ENCODE data around the gene PTMS.

The PTMS gene

GRCh38 chr12:6752167-6752920 lies 13.8 kb upstream of the PTMS start:
- TF ChIP-seq CTCF (IDR thresholded peaks at IDR 0.05; ENCODE audit: borderline replicate concordance, control extremely low read depth, extremely low read depth, insufficient read depth, missing control alignments) = no peak
- no peak for DNase-seq (ENCODE audit: low spot score)
- in situ Hi-C loops (cut with MboI; ENCODE audit: low sequenced_read_pairs, unreplicated experiment) = loop anchor here (10.0 kb wide), 1 partner anchor 72 kb away; the partner anchor contains the start of genes GPR162 and P3H3

GRCh38 chr12:6752921-6753771 lies 13.0 kb upstream of the PTMS start, which contains the start of gene MLF2:
TSS of gene MLF2 (minus strand) at chr12:6753141. CDS start at chr12:6752334, 807 bp downstream.
- peak; percentile 90 for TF ChIP-seq CTCF (IDR thresholded peaks at IDR 0.05; ENCODE audit: borderline replicate concordance, control extremely low read depth, extremely low read depth, insufficient read depth, missing control alignments)
- peak; percentile 99 for DNase-seq (ENCODE audit: low spot score)
- in situ Hi-C loops (cut with MboI; ENCODE audit: low sequenced_read_pairs, unreplicated experiment) = loop anchor here (10.0 kb wide), 1 partner anchor 72 kb away; the partner anchor contains the start of genes GPR162 and P3H3

DNA sequence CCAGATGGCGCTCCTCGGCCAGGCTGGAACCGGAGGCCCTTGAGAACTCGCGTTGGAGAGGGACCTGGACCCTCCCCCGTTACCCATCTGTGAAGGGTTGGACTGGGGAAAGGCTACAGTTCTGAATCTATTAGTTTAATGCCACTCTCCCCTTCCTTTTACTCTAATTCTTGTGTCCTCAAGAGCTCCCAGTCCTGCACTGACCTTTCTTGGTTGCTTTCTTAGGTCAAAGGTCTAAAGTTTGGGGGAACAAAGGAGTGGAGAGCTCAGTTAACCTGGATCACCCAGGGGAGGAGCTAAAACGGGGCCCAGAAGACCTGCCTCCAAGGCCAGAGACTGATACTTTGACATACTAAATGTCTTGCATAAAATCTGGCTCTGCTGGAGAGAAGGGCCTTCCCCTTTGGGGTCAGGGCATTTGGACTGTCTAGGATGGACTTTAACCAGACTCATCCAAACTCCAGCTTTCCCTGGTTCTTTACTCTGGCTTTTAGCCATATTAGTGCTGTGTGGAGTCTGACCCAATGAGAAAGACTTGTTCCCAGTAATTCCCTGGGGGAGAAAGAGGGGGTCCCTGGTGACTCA lies 12.3 kb upstream of the PTMS start:
- no peak for TF ChIP-seq CTCF (IDR thresholded peaks at IDR 0.05; ENCODE audit: borderline replicate concordance, control extremely low read depth, extremely low read depth, insufficient read depth, missing control alignments)
- in situ Hi-C loops (cut with MboI; ENCODE audit: low sequenced_read_pairs, unreplicated experiment) = loop anchor here (10.0 kb wide), 1 partner anchor 71 kb away; the partner anchor contains the start of genes GPR162 and P3H3
- no peak for DNase-seq (ENCODE audit: low spot score)

DNA sequence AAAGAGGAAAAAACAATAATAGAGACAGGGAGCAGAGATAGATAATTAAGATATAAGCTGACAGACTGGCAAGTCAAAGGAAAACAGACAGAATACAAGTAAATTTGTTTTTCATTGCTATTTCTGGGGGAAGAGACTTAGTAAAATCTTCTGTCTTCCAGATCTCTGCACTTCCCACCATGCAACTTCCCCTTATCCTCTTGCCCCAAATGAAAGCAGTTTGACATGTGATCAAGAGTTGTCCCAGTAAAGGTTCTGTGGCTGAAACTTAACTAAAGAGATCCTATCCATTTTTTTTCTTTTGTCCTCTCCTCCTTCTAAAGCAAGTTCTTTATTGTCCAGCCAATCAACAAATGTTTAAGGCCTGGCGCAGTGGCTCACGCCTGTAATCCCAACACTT lies 11.8 kb upstream of the PTMS start:
- no peak for TF ChIP-seq CTCF (IDR thresholded peaks at IDR 0.05; ENCODE audit: borderline replicate concordance, control extremely low read depth, extremely low read depth, insufficient read depth, missing control alignments)
- in situ Hi-C loops (cut with MboI; ENCODE audit: low sequenced_read_pairs, unreplicated experiment) = loop anchor here (10.0 kb wide), 1 partner anchor 70 kb away; the partner anchor contains the start of genes GPR162 and P3H3
- DNase-seq (ENCODE audit: low spot score) = no peak

GRCh38 chr12:6757028-6757690 lies 9.0 kb upstream of the PTMS start:
- no peak for DNase-seq (ENCODE audit: low spot score)
- TF ChIP-seq CTCF (IDR thresholded peaks at IDR 0.05; ENCODE audit: borderline replicate concordance, control extremely low read depth, extremely low read depth, insufficient read depth, missing control alignments) = no peak
- in situ Hi-C loops (cut with MboI; ENCODE audit: low sequenced_read_pairs, unreplicated experiment) = loop anchor here (10.0 kb wide), 1 partner anchor 68 kb away; the partner anchor contains the start of genes GPR162 and P3H3

All from GM13976 (cell line).